Peyer's patch (tissue), 4 donors: Measurements from ENCODE around the gene NTN5.

Source experiments
- CTCF ChIP-seq, 6 experiments: fragments of 450-650 bp in 4 of 6; fragments of 200-600 bp in 2 of 6; sonication (generic) in 1 of 6; IDR thresholded peaks; one replicate each; pipeline ENCODE4 v1.5.1; 2017 to 2019; ENCODE audit warnings: antibody characterized with exemption in 6 of 6, mild to moderate bottlenecking in 3 of 6, moderate library complexity in 1 of 6
- POLR2A ChIP-seq, 2 donors: fragments of 450-650 bp; IDR thresholded peaks; one replicate each; pipeline ENCODE4 v1.5.1; 2017; ENCODE audit warnings: antibody characterized with exemption in 2 of 2, mild to moderate bottlenecking in 2 of 2, moderate library complexity in 2 of 2

- no peak for TF ChIP-seq CTCF (IDR thresholded peaks at IDR 0.05)
- no peak for TF ChIP-seq POLR2A (IDR thresholded peaks at IDR 0.05)
Observed at GRCh38 chr19:48656840-48657474, 15.9 kb downstream of the NTN5 start.
